D721Med (cell line): ENCODE measurements around the gene ANKRD44.

Experiments
- DNase-seq: peaks from one replicate; pipeline ENCODE4 v3.0.0; 2011; ENCODE audit warnings: low spot score; ENCODE audit not compliant: insufficient read length
- FAIRE-seq: peaks from 2 replicates; lab custom pipeline; 2011; peaks lifted over from hg19 to GRCh38; lab: Jason Lieb, UNC
- CTCF ChIP-seq: IDR thresholded peaks from 2 replicates; pipeline ENCODE4 v1.5.1; 2012; ENCODE audit warnings: mild to moderate bottlenecking, control low read depth; ENCODE audit not compliant: insufficient read depth; ENCODE audit errors: missing control alignments

The ANKRD44 gene

GRCh38 chr2:196987298-196987648 lies 323.3 kb downstream of the ANKRD44 start:
- no peak for FAIRE-seq
- no peak for TF ChIP-seq CTCF
- DNase-seq: no peak

- no peak for FAIRE-seq
- no peak for DNase-seq
- no peak for TF ChIP-seq CTCF
Observed at GRCh38 chr2:196985511-196986183, 324.9 kb downstream of the ANKRD44 start.

- no peak for FAIRE-seq
Observed at GRCh38 chr2:196984903-196985302, 325.7 kb downstream of the ANKRD44 start.

GRCh38 chr2:196983934-196984333 lies 326.6 kb downstream of the ANKRD44 start:
- TF ChIP-seq CTCF: no peak
- DNase-seq: no peak
- FAIRE-seq: no peak

More at GRCh38 chr2:196984903-196985302, 325.7 kb downstream of the ANKRD44 start:
- no peak for TF ChIP-seq CTCF
- no peak for DNase-seq

GRCh38 chr2:196980473-196980872 lies 330.1 kb downstream of the ANKRD44 start:
- TF ChIP-seq CTCF: no peak
- DNase-seq (no peak), FAIRE-seq (peak; percentile 48)

- no peak for FAIRE-seq
- no peak for TF ChIP-seq CTCF
- no peak for DNase-seq
Observed at GRCh38 chr2:196980001-196980400, 330.6 kb downstream of the ANKRD44 start.

GRCh38 chr2:196977507-196977906 lies 333.1 kb downstream of the ANKRD44 start:
- no peak for DNase-seq
- no peak for FAIRE-seq
- no peak for TF ChIP-seq CTCF
